Neural progenitor cell (in vitro differentiated cells): ENCODE data around the gene LRRC47. TPM values are rescaled to one million over a fixed set of nuclear protein-coding genes. Genes with fewer than 3 reads are reported as not detected.

Experiments
- DNase-seq: peaks from one replicate; pipeline ENCODE4 v3.0.0-alpha.2; 2016; ENCODE audit warnings: low spot score
- H2AFZ ChIP-seq: fragments of 200-600 bp; sonication (generic); replicated peaks from 2 replicates; pipeline ENCODE4 v1.6.1; 2016; ENCODE audit warnings: antibody characterized with exemption
- H3F3A ChIP-seq: fragments of 200-600 bp; sonication (generic); 2 replicates; pipeline ENCODE4 v1.6.1; 2016; ENCODE audit warnings: antibody characterized with exemption, low read depth
- H3K27ac ChIP-seq: fragments of 200-600 bp; sonication (generic); 2 replicates; pipeline ENCODE4 v1.5.1; 2016; ENCODE audit warnings: mild to moderate bottlenecking
- H3K27me3 ChIP-seq: fragments of 200-600 bp; sonication (generic); 2 replicates; pipeline ENCODE4 v1.6.1; 2016; ENCODE audit warnings: mild to moderate bottlenecking, moderate library complexity
- H3K36me3 ChIP-seq: fragments of 200-600 bp; sonication (generic); 2 replicates; pipeline ENCODE4 v1.5.1; 2016
- H3K4me1 ChIP-seq: fragments of 200-600 bp; sonication (generic); 2 replicates; pipeline ENCODE4 v1.6.1; 2016; ENCODE audit warnings: mixed run types
- H3K4me2 ChIP-seq: fragments of 200-600 bp; sonication (generic); 2 replicates; pipeline ENCODE4 v1.6.1; 2016
- H3K4me3 ChIP-seq: fragments of 200-600 bp; sonication (generic); 2 replicates; pipeline ENCODE4 v1.5.1; 2016
- H3K79me2 ChIP-seq: fragments of 200-600 bp; sonication (generic); 2 replicates; pipeline ENCODE4 v1.6.1; 2016; ENCODE audit warnings: low read depth
- H3K9ac ChIP-seq: fragments of 200-600 bp; sonication (generic); 2 replicates; pipeline ENCODE4 v1.6.1; 2016
- H3K9me3 ChIP-seq: fragments of 200-600 bp; sonication (generic); 2 replicates; pipeline ENCODE4 v1.5.1; 2016; ENCODE audit warnings: low read depth
- H4K20me1 ChIP-seq: fragments of 200-600 bp; sonication (generic); 2 replicates; pipeline ENCODE4 v1.6.1; 2016; ENCODE audit warnings: low read depth
- H3K27ac Mint-ChIP-seq: 3 replicates; pipeline ENCODE4 v1.8.0; 2021; ENCODE audit warnings: mixed read lengths
- H3K27me3 Mint-ChIP-seq: 2 replicates; pipeline ENCODE4 v1.8.0; 2022; ENCODE audit warnings: low read depth, mild to moderate bottlenecking, inconsistent platforms, moderate library complexity, mixed read lengths; ENCODE audit not compliant: insufficient read depth
- H3K36me3 Mint-ChIP-seq: 3 replicates; pipeline ENCODE4 v1.8.0; 2021; ENCODE audit warnings: mixed read lengths
- H3K4me1 Mint-ChIP-seq: 3 replicates; pipeline ENCODE4 v1.8.0; 2021; ENCODE audit warnings: mixed read lengths
- H3K4me3 Mint-ChIP-seq: 3 replicates; pipeline ENCODE4 v1.8.0; 2021; ENCODE audit warnings: mild to moderate bottlenecking, moderate library complexity, mixed read lengths
- H3K9me3 Mint-ChIP-seq: 3 replicates; pipeline ENCODE4 v1.8.0; 2020; ENCODE audit warnings: mixed read lengths
- EZH2 ChIP-seq: fragments of 200-600 bp; sonication (generic); IDR thresholded peaks from 2 replicates; pipeline ENCODE4 v1.6.1; 2017; ENCODE audit warnings: antibody characterized with exemption, mild to moderate bottlenecking, moderate library complexity
- EZH2phosphoT487 ChIP-seq: fragments of 200-600 bp; sonication (generic); IDR thresholded peaks from 2 replicates; pipeline ENCODE4 v1.6.1; 2017; ENCODE audit warnings: antibody characterized with exemption
- total RNA-seq: library from RNA; depleted of rRNA; stranded (reverse); fragments of >200 nt; gene quantifications from 2 replicates; pipeline ENCODE4 v1.2.3, GENCODE V29; 2015; ENCODE audit warnings: low replicate concordance
- TF ChIP-seq, protein P1 (sequence below): fragments of 200-600 bp; sonication (generic); IDR thresholded peaks from 2 replicates; pipeline ENCODE4 v1.5.1; 2017; ENCODE audit warnings: antibody characterized with exemption, mild to moderate bottlenecking

Gene LRRC47
- total RNA-seq, 1 donor from 2014 or later, result 51.0 TPM

DNA sequence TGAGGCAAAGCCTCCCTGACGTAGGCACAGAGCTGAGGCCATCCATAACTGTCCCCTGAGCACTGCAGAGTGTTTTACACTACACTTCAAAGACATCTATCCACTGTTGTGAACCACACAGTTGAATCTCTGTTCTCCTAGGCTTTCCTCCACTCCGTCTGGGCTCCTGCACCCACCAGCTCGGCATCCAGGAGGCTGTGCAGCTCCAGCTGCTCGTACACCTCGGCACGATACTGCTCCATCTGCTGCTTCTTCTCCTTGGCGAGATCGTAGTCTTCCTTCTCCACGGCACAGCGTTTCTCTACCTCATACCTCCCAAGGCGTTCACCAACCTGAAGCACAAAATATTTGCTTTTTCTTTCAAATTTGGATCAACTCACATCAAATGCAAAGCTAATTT, 42.5 kb upstream of the LRRC47 start:
- Histone ChIP-seq H4K20me1 (no peaks in the 10 kb centered on the region), H3K36me3 (no peaks in the 10 kb centered on the region), H3K27ac (no peak overlapping the region), H3K4me3 (no peak overlapping the region), H3K9me3 (no peaks in the 10 kb centered on the region), H3K9ac (no peak overlapping the region), H3K4me1 (no peaks in the 10 kb centered on the region), H3K27me3 (no peaks in the 10 kb centered on the region), H3K79me2 (no peaks in the 10 kb centered on the region), H3K4me2 (no peak overlapping the region), H2AFZ (no peak overlapping the region), H3F3A (no peaks in the 10 kb centered on the region)
- Mint-ChIP-seq H3K27ac (no peak overlapping the region), H3K36me3 (peaks cover 29% of the 10 kb centered on the region), H3K9me3 (no peaks in the 10 kb centered on the region), H3K4me3 (no peak overlapping the region), H3K27me3 (peaks cover 2% of the 10 kb centered on the region), H3K4me1 (no peaks in the 10 kb centered on the region)
- DNase-seq, result no peak
- TF ChIP-seq EZH2, result no peak
- TF ChIP-seq, protein P1, sequence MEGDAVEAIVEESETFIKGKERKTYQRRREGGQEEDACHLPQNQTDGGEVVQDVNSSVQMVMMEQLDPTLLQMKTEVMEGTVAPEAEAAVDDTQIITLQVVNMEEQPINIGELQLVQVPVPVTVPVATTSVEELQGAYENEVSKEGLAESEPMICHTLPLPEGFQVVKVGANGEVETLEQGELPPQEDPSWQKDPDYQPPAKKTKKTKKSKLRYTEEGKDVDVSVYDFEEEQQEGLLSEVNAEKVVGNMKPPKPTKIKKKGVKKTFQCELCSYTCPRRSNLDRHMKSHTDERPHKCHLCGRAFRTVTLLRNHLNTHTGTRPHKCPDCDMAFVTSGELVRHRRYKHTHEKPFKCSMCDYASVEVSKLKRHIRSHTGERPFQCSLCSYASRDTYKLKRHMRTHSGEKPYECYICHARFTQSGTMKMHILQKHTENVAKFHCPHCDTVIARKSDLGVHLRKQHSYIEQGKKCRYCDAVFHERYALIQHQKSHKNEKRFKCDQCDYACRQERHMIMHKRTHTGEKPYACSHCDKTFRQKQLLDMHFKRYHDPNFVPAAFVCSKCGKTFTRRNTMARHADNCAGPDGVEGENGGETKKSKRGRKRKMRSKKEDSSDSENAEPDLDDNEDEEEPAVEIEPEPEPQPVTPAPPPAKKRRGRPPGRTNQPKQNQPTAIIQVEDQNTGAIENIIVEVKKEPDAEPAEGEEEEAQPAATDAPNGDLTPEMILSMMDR, result no peak
- no peak for TF ChIP-seq EZH2phosphoT487

DNA sequence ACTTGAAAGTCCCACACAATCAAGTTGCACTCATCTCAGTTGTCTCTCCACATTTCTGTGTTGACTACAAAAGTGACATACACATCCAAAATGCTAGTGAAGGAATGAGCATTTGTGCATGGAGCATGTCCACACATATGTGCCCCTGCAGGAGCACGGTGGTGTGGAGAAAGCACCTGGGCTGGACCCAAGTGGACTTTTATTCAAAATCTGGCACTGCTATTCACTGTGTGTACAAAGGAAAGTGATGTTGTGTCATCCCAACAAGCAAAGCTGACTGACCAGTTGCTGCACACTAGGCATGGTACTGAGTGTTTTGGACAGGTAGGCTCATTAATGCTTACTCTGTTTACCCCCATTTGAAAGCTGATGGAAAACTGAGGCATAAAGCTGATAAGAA, 41.4 kb upstream of the LRRC47 start:
- Histone ChIP-seq H3K9ac (no peak overlapping the region), H4K20me1 (no peaks in the 10 kb centered on the region), H3K4me3 (no peak overlapping the region), H3K27me3 (no peaks in the 10 kb centered on the region), H3K4me2 (no peak overlapping the region), H3K4me1 (no peaks in the 10 kb centered on the region), H3K27ac (no peak overlapping the region), H3K79me2 (no peaks in the 10 kb centered on the region), H2AFZ (no peak overlapping the region), H3K36me3 (no peaks in the 10 kb centered on the region), H3K9me3 (no peaks in the 10 kb centered on the region), H3F3A (no peaks in the 10 kb centered on the region)
- no peaks in the 10 kb centered on the region for H3K4me1 Mint-ChIP-seq
- no peaks in the 10 kb centered on the region for H3K9me3 Mint-ChIP-seq
- peaks cover 33% of the 10 kb centered on the region for H3K36me3 Mint-ChIP-seq
- DNase-seq, result no peak
- peaks cover 2% of the 10 kb centered on the region for H3K27me3 Mint-ChIP-seq
- H3K27ac Mint-ChIP-seq, result no peak overlapping the region
- TF ChIP-seq, protein P1, result no peak
- TF ChIP-seq EZH2phosphoT487 (no peak), EZH2 (no peak)
- H3K4me3 Mint-ChIP-seq, result no peak overlapping the region

DNA sequence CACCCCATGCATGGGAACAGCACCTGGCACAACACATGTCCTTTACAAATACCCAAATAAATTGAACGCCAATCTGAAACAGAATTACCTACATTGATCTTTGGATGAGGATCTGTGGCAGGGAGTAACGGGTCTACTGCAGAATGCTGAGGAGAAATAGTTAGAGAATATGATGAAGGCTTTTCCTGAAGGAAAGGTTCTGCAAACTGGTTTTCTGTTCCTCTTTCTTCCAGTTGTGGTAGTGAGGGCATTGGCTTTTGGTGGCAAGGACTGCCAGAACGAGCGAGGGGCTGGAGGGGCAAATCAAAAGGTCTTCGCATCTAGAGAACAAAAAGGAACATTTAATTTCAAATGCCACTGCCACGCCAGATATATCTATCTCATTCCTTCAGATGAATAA, 40.9 kb upstream of the LRRC47 start:
- no peak for TF ChIP-seq EZH2phosphoT487
- TF ChIP-seq, protein P1, result no peak
- no peak for TF ChIP-seq EZH2

More for the DNA sequence above, 40.9 kb upstream of the LRRC47 start:
- Histone ChIP-seq H3K36me3 (no peaks in the 10 kb centered on the region), H3K4me1 (no peaks in the 10 kb centered on the region), H3K4me3 (no peak overlapping the region), H3K79me2 (no peaks in the 10 kb centered on the region), H3K4me2 (no peak overlapping the region), H3F3A (no peaks in the 10 kb centered on the region), H3K27me3 (no peaks in the 10 kb centered on the region), H3K9me3 (no peaks in the 10 kb centered on the region), H3K9ac (no peak overlapping the region), H3K27ac (no peak overlapping the region), H4K20me1 (no peaks in the 10 kb centered on the region), H2AFZ (no peak overlapping the region)
- peaks cover 35% of the 10 kb centered on the region for H3K36me3 Mint-ChIP-seq
- no peaks in the 10 kb centered on the region for H3K9me3 Mint-ChIP-seq
- DNase-seq, result no peak
- H3K4me3 Mint-ChIP-seq, result no peak overlapping the region
- H3K27ac Mint-ChIP-seq, result no peak overlapping the region
- H3K4me1 Mint-ChIP-seq, result no peaks in the 10 kb centered on the region
- peaks cover 2% of the 10 kb centered on the region for H3K27me3 Mint-ChIP-seq
